Measurements from ENCODE around the gene NFE2L1. TPM values are rescaled to one million over a fixed set of nuclear protein-coding genes. Genes with fewer than 3 reads are reported as not detected.
A peak's percentile ranks its signal among the peaks of the same experiment; 100 is the strongest.
"Not testable (repeated sequence)": the region's sequence is repeated elsewhere in the genome, so short reads cannot be mapped to it uniquely, and the experiment has no call there.

NFE2L1 gene
- total RNA-seq, 4 donors from 2014 or later: 173 to 242 (median 211) TPM

DNA sequence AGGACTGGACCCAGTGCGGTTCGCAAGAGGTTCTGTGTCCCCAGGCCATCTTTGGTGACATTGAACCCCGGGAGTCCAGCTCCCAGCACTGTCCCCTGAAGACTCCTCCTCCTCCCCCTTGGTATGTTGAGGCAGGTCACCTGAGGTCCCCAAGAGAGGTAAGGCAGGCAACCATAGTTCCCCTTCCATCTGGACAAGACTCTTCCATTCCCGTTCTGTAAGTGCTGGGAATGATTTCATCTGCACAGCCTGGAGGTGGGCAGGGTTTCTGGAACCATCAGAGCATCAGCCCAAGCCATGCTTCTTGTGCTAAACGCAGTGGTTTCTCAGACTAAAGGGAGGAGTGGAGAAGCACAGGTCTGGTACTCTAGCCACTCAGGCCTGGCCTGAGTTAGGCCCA, 35.5 kb upstream of the NFE2L1 start:
- intact Hi-C loops (cut with DNase I; ENCODE audit: low total_unique reads): no loop called here
- Histone ChIP-seq H3K4me3 (no peak overlapping the region), H3K27me3 (peaks cover 75% of the 10 kb centered on the region), H3K36me3 (no peaks in the 10 kb centered on the region), H3K9me3 (no peaks in the 10 kb centered on the region), H3K27ac (no peak overlapping the region), H3K4me1 (peaks cover 7 to 16% (median 14%) of the 10 kb centered on the region in 4 donors)
- no peak for TF ChIP-seq POLR2AphosphoS5 (IDR thresholded peaks at IDR 0.05)
- 41% methylated on average over 5 of the region's 5 CpGs; no CpG with 5 or more reads in 1 of the 2 donors for whole genome bisulfite sequencing, 2 donors (ENCODE audit: low coverage in 1 of 2)
- DNase-seq: no peak
- in situ Hi-C loops (cut with MboI; ENCODE audit: low pct_ligation_motif_present in 1 of 4, low pct_unique_long_range_greater_than_20kb in 1 of 4, low sequenced_read_pairs in 3 of 4): no loop called here

DNA sequence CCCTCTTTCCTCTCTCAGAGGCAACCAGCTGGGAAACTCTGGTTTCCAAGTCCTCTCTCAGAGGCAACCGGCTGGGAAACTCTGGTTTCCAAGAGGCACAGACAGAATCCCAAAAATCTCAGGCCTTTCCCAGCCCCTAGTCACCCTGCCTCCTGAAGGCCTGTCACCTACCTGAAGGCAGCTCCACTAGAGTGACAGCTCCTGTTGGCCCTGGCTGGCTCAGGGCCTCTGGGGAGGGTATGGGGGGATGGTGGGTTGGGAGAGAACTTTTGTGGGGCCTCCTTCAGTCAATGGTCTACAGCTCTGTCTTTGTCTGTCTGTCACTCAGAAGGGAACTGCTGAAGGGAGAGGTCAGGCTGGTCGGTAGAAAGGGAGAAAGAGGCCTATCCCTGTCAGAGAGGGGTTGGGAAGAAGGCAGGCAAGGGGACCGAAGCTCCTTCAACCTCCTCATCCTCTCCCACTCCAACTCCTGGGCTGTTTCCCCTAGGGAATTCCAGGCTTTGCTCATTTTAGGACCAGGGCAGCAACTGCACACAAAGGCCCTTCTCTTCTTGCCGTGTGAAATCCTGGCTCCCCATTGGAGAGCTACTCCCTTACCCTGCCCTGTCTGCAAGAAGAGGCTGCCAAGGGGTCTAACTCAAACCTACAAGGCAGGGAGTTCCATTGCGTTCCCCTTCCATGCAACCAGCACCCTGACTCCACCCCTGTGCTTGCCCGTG, 34.1 kb upstream of the NFE2L1 start:
- Histone ChIP-seq H3K36me3 (no peaks in the 10 kb centered on the region), H3K27ac (no peak overlapping the region), H3K27me3 (peaks cover 66% of the 10 kb centered on the region), H3K4me3 (no peak overlapping the region), H3K4me1 (peaks cover 7 to 16% (median 14%) of the 10 kb centered on the region in 4 donors), H3K9me3 (no peaks in the 10 kb centered on the region)
- 86% methylated on average over 6 of the region's 6 CpGs; no CpG with 5 or more reads in 1 of the 2 donors for WGBS, 2 donors (ENCODE audit: low coverage in 1 of 2)
- TF ChIP-seq EP300 (IDR thresholded peaks at IDR 0.05; ENCODE audit: low read depth) (no peak), POLR2A (IDR thresholded peaks at IDR 0.05) (no peak), POLR2AphosphoS5 (IDR thresholded peaks at IDR 0.05) (no peak)
- TF ChIP-seq, protein P1, sequence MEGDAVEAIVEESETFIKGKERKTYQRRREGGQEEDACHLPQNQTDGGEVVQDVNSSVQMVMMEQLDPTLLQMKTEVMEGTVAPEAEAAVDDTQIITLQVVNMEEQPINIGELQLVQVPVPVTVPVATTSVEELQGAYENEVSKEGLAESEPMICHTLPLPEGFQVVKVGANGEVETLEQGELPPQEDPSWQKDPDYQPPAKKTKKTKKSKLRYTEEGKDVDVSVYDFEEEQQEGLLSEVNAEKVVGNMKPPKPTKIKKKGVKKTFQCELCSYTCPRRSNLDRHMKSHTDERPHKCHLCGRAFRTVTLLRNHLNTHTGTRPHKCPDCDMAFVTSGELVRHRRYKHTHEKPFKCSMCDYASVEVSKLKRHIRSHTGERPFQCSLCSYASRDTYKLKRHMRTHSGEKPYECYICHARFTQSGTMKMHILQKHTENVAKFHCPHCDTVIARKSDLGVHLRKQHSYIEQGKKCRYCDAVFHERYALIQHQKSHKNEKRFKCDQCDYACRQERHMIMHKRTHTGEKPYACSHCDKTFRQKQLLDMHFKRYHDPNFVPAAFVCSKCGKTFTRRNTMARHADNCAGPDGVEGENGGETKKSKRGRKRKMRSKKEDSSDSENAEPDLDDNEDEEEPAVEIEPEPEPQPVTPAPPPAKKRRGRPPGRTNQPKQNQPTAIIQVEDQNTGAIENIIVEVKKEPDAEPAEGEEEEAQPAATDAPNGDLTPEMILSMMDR (IDR thresholded peaks at IDR 0.05): no peak
- in situ Hi-C loops (cut with MboI; ENCODE audit: low pct_ligation_motif_present in 1 of 4, low pct_unique_long_range_greater_than_20kb in 1 of 4, low sequenced_read_pairs in 3 of 4): no loop called here
- intact Hi-C loops (cut with DNase I; ENCODE audit: low total_unique reads): no loop called here
- no peak for DNase-seq

DNA sequence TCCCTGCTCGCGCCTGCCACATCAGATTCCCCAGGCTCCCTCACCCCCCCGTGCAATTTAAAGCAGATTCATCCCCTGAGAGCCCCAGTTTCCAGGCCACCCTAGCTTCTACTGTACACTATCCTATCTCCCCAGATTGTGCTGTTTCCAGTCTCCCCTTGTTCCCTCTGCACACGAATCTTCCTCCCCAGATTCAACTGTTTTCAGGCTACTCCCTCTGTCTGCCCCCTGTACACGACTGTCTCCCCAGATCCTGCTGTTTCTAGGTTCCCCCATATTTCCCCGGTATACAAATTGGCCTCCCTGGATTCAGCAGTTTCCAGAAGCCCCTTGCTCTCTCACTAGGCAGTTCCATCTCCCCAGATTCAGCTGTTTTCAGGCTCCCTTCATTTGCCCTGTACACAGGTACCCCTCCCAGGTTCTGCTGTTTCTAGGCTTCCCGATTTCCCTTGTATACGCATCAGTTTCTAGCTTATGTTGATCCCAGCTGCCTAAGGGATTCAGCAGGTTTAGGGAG, 33.5 kb upstream of the NFE2L1 start:
- intact Hi-C loops (cut with DNase I; ENCODE audit: low total_unique reads) (no loop called here), in situ Hi-C loops (cut with MboI; ENCODE audit: low pct_ligation_motif_present in 1 of 4, low pct_unique_long_range_greater_than_20kb in 1 of 4, low sequenced_read_pairs in 3 of 4) (no loop called here)
- Histone ChIP-seq H3K27me3 (peaks cover 63% of the 10 kb centered on the region), H3K36me3 (no peaks in the 10 kb centered on the region), H3K27ac (no peak overlapping the region), H3K4me3 (no peak overlapping the region), H3K4me1 (peaks cover 7 to 16% (median 14%) of the 10 kb centered on the region in 4 donors), H3K9me3 (no peaks in the 10 kb centered on the region)
- no peak for DNase-seq
- 73 to 82% methylated on average over 5 to 8 of the region's 8 CpGs for WGBS, 2 donors (ENCODE audit: low coverage in 1 of 2)
- TF ChIP-seq POLR2A (IDR thresholded peaks at IDR 0.05) (no peak), EP300 (IDR thresholded peaks at IDR 0.05; ENCODE audit: low read depth) (no peak), POLR2AphosphoS5 (IDR thresholded peaks at IDR 0.05) (no peak)
- TF ChIP-seq, protein P1 (IDR thresholded peaks at IDR 0.05): no peak

DNA sequence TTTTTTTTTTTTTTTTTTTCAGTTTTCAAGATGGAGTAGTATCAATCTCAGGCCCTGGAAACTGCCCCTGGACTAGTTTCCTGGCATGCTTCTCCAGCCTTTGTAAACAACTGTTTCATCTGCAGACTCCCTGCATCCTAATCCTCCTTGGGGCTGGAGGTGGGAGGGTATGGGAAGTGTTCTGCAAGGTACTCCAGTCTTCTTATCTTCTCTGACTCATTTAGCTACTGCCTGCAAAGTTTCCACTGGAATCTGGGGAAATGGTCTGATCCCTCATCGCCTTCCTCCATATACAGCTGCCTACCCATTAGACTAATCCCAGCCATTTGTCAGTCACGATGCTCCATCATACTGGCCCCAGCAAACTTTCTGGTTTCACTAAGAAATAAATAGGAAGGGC, 32.0 kb upstream of the NFE2L1 start:
- no peak for DNase-seq
- no peaks in the 10 kb centered on the region for H3K36me3 ChIP-seq
- no peak overlapping the region for H3K4me3 ChIP-seq
- no peak overlapping the region for H3K27ac ChIP-seq
- TF ChIP-seq, protein P1 (IDR thresholded peaks at IDR 0.05): no peak
- TF ChIP-seq POLR2AphosphoS5 (IDR thresholded peaks at IDR 0.05): no peak
- TF ChIP-seq POLR2A (IDR thresholded peaks at IDR 0.05): no peak
- TF ChIP-seq EP300 (IDR thresholded peaks at IDR 0.05; ENCODE audit: low read depth): no peak
- intact Hi-C loops (cut with DNase I; ENCODE audit: low total_unique reads): no loop called here
- WGBS, 2 donors (ENCODE audit: low coverage in 1 of 2): 78% methylated on average over 2 of the region's 2 CpGs; no CpG with 5 or more reads in 1 of the 2 donors
- no peaks in the 10 kb centered on the region for H3K9me3 ChIP-seq
- H3K4me1 ChIP-seq: peaks cover 7 to 16% (median 13%) of the 10 kb centered on the region in 4 donors
- in situ Hi-C loops (cut with MboI; ENCODE audit: low pct_ligation_motif_present in 1 of 4, low pct_unique_long_range_greater_than_20kb in 1 of 4, low sequenced_read_pairs in 3 of 4): no loop called here
- peaks cover 61% of the 10 kb centered on the region for H3K27me3 ChIP-seq

DNA sequence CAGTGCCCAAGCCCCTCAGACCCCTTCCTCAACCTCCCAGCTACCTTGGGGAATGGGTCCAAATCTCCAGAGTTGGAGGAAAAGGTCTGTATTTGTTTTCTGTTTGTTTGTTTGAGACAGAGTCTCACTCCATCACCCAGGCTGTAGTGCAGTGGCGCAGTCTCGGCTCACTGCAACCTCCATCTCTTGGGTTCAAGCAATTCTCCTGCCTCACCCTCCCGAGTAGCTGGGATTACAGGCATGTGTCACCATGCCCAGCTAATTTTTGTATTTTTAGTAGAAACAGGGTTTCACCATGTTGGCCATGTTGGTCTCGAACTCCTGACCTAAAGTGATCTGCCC, 30.4 kb upstream of the NFE2L1 start:
- peaks cover 58% of the 10 kb centered on the region for H3K27me3 ChIP-seq
- H3K9me3 ChIP-seq; H3K4me3 ChIP-seq; in situ Hi-C loops (cut with MboI; ENCODE audit: low pct_ligation_motif_present in 1 of 4, low pct_unique_long_range_greater_than_20kb in 1 of 4, low sequenced_read_pairs in 3 of 4); H3K36me3 ChIP-seq; DNase-seq; H3K4me1 ChIP-seq: not testable (repeated sequence)
- 85% methylated on average over 4 of the region's 4 CpGs; no CpG with 5 or more reads in 1 of the 2 donors for WGBS, 2 donors (ENCODE audit: low coverage in 1 of 2)
- intact Hi-C loops (cut with DNase I; ENCODE audit: low total_unique reads): loop anchor here (2.0 kb wide), 1 partner anchor 41 kb away; no protein-coding TSS in a partner anchor
- peak overlapping the region in 1 of 4 donors; percentile 8 for H3K27ac ChIP-seq
